Fibroblast of pulmonary artery (primary cell): ENCODE measurements around the gene TSEN15.

ENCODE experiments used
- DNase-seq: peaks from one replicate; pipeline ENCODE4 v3.0.0-alpha.2; 2010; ENCODE audit warnings: low read depth
- H3K4me3 ChIP-seq: replicated peaks from 2 replicates; pipeline ENCODE4 v1.5.1; 2011; ENCODE audit warnings: low read depth, mild to moderate bottlenecking, control low read depth, low read length, moderate library complexity
- CTCF ChIP-seq: IDR thresholded peaks from 2 replicates; pipeline ENCODE4 v1.5.1; 2011; ENCODE audit warnings: mild to moderate bottlenecking, control low read depth, low read length, inconsistent platforms; ENCODE audit errors: missing control alignments

Gene TSEN15

DNA sequence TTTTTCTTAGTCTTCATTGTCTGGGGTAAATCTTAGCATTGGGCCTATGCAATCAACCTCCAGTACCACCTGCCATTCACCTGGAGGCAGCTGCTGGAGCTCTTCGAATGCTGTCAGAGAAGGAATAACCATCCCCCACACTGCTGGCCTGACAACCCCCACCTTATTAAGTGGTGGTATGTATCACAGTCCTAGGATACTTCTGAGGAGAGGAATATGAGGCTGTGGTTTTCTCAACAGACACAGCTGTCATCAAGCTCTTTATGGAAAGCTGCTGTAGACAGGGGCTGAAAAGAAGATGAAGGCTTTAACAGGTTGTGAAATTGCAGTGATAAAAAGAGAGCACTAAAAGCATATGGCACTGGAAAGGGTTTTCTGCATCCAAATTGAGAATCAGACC lies 61.7 kb downstream of the TSEN15 start:
- no peak for TF ChIP-seq CTCF
- DNase-seq = no peak

GRCh38 chr1:184114818-184115398 lies 63.4 kb downstream of the TSEN15 start:
- H3K4me3 ChIP-seq = no peak overlapping the region
- DNase-seq = no peak
- no peak for TF ChIP-seq CTCF

More for the DNA sequence above, 61.7 kb downstream of the TSEN15 start:
- H3K4me3 ChIP-seq = no peak overlapping the region

DNA sequence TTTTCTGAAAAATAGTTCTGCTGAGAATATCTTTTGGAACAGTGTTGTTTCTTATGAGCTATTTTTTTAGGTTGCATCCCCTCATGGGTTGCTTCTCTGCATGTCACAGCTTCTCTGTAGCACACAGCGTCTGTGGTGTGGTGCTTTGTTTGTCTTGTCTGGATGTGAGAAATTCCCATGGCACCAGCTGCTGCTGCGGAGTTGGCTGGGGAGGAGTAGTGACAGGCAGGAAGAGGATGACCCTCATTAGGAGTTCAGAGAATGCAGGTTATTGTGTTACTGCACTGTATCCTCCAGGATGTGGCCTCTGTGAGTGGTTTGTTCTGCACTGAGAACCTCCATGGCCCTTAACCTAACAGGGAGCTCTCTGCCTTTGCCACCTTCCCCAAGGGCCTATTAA lies 64.8 kb downstream of the TSEN15 start:
- no peak for DNase-seq
- no peak overlapping the region for H3K4me3 ChIP-seq
- no peak for TF ChIP-seq CTCF

- TF ChIP-seq CTCF = no peak
- peak; percentile 94 for DNase-seq
- H3K4me3 ChIP-seq = no peak overlapping the region
These were observed 66.5 kb downstream of the TSEN15 start for GRCh38 chr1:184118046-184118445.
